H9 (cell line): ENCODE measurements around the gene PTPRK. TPM values are rescaled to one million over a fixed set of nuclear protein-coding genes. Genes with fewer than 3 reads are reported as not detected.

Experiments
- DNase-seq: peaks from one replicate; pipeline ENCODE4 v3.0.0-alpha.2; 2017
- H2AFZ ChIP-seq: one replicate; pipeline ENCODE4 v1.6.1; 2013; ENCODE audit warnings: mild to moderate bottlenecking, low read length, control low read depth, moderate library complexity
- H2AK5ac ChIP-seq: 2 replicates; pipeline ENCODE4 v1.6.1; 2013; ENCODE audit warnings: low read length, control low read depth, mixed read lengths; ENCODE audit not compliant: insufficient read length
- H2BK120ac ChIP-seq: one replicate; pipeline ENCODE4 v1.6.1; 2013; ENCODE audit warnings: low read depth, mild to moderate bottlenecking, low read length, control low read depth, inconsistent platforms; ENCODE audit not compliant: poor library complexity, severe bottlenecking
- H2BK12ac ChIP-seq: 2 replicates; pipeline ENCODE4 v1.6.1; 2013; ENCODE audit warnings: low read length, control low read depth, mixed read lengths, low read depth; ENCODE audit not compliant: insufficient read length
- H2BK15ac ChIP-seq: 2 replicates; pipeline ENCODE4 v1.6.1; 2013; ENCODE audit warnings: low read depth, low read length, control low read depth
- H2BK20ac ChIP-seq: one replicate; pipeline ENCODE4 v1.6.1; 2013; ENCODE audit warnings: low read depth, mild to moderate bottlenecking, low read length, control low read depth, inconsistent platforms; ENCODE audit not compliant: poor library complexity, severe bottlenecking
- H2BK5ac ChIP-seq: 2 replicates; pipeline ENCODE4 v1.6.1; 2013; ENCODE audit warnings: low read length, control low read depth, mixed read lengths; ENCODE audit not compliant: insufficient read length
- H3K14ac ChIP-seq: 2 replicates; pipeline ENCODE4 v1.6.1; 2013; ENCODE audit warnings: low read length, control low read depth; ENCODE audit not compliant: insufficient read depth
- H3K18ac ChIP-seq: 2 replicates; pipeline ENCODE4 v1.6.1; 2013; ENCODE audit warnings: low read depth, mild to moderate bottlenecking, mixed read lengths, low read length, control low read depth; ENCODE audit not compliant: insufficient read length
- H3K23ac ChIP-seq: 2 replicates; pipeline ENCODE4 v1.6.1; 2013; ENCODE audit warnings: low read length, control low read depth, mixed read lengths, low read depth; ENCODE audit not compliant: insufficient read length
- H3K23me2 ChIP-seq: 2 replicates; pipeline ENCODE4 v1.6.1; 2013; ENCODE audit warnings: low read depth, mild to moderate bottlenecking, mixed read lengths, low read length, control low read depth; ENCODE audit not compliant: insufficient read length, poor library complexity, severe bottlenecking
- H3K27ac ChIP-seq: 2 replicates; pipeline ENCODE4 v1.5.1; 2013; ENCODE audit warnings: low read length, control low read depth, mixed read lengths, low read depth; ENCODE audit not compliant: insufficient read length
- H3K27me3 ChIP-seq: 2 replicates; pipeline ENCODE4 v1.6.1; 2013; ENCODE audit warnings: low read length, control low read depth, inconsistent platforms; ENCODE audit not compliant: insufficient read depth
- H3K4ac ChIP-seq: 2 replicates; pipeline ENCODE4 v1.6.1; 2013; ENCODE audit warnings: low read depth, mild to moderate bottlenecking, control low read depth, inconsistent platforms, low read length, moderate library complexity
- H3K4me1 ChIP-seq: 2 replicates; pipeline ENCODE4 v1.6.1; 2013; ENCODE audit warnings: low read length, control low read depth, inconsistent platforms; ENCODE audit not compliant: insufficient read depth
- H3K4me2 ChIP-seq: 2 replicates; pipeline ENCODE4 v1.6.1; 2013; ENCODE audit warnings: low read length, control low read depth, mixed read lengths; ENCODE audit not compliant: insufficient read length, insufficient read depth
- H3K56ac ChIP-seq: 2 replicates; pipeline ENCODE4 v1.6.1; 2013; ENCODE audit warnings: low read depth, mild to moderate bottlenecking, mixed read lengths, low read length, control low read depth; ENCODE audit not compliant: insufficient read length
- H3K79me1 ChIP-seq: 2 replicates; pipeline ENCODE4 v1.6.1; 2013; ENCODE audit warnings: low read depth, mild to moderate bottlenecking, moderate library complexity, low read length, control low read depth, inconsistent platforms; ENCODE audit not compliant: insufficient read depth, poor library complexity, severe bottlenecking
- H3K79me2 ChIP-seq: 2 replicates; pipeline ENCODE4 v1.6.1; 2013; ENCODE audit warnings: low read length, control low read depth, inconsistent platforms; ENCODE audit not compliant: insufficient read depth
- H3K9ac ChIP-seq: 2 replicates; pipeline ENCODE4 v1.6.1; 2013; ENCODE audit warnings: low read length, control low read depth, mixed read lengths; ENCODE audit not compliant: insufficient read length; ENCODE audit errors: extremely low read depth
- H3K9me3 ChIP-seq: one replicate; pipeline ENCODE4 v1.6.1; 2013; ENCODE audit warnings: low read depth, low read length, inconsistent platforms; ENCODE audit not compliant: control insufficient read depth
- H3T11ph ChIP-seq: one replicate; pipeline ENCODE4 v1.6.1; 2013; ENCODE audit warnings: mild to moderate bottlenecking, low read length, control low read depth, inconsistent platforms
- H4K20me1 ChIP-seq: one replicate; pipeline ENCODE4 v1.6.1; 2013; ENCODE audit not compliant: control insufficient read depth, insufficient read length, insufficient read depth
- H4K5ac ChIP-seq: 2 replicates; pipeline ENCODE4 v1.6.1; 2013; ENCODE audit warnings: low read depth, mild to moderate bottlenecking, mixed read lengths, low read length, control low read depth; ENCODE audit not compliant: insufficient read length
- H4K8ac ChIP-seq: replicated peaks from 2 replicates; pipeline ENCODE4 v1.6.1; 2013; ENCODE audit warnings: low read length, control low read depth, mixed read lengths, low read depth; ENCODE audit not compliant: insufficient read length
- H4K91ac ChIP-seq: 2 replicates; pipeline ENCODE4 v1.6.1; 2013; ENCODE audit warnings: low read depth, mild to moderate bottlenecking, moderate library complexity, mixed read lengths, low read length, control low read depth; ENCODE audit not compliant: insufficient read length
- H3K27ac Mint-ChIP-seq, 3 experiments: 2 replicates in 2 of 3; 3 replicates in 1 of 3; pipeline ENCODE4 v1.8.0; 2020 to 2021; ENCODE audit warnings: mixed read lengths in 3 of 3, mild to moderate bottlenecking in 1 of 3, moderate library complexity in 1 of 3
- H3K27me3 Mint-ChIP-seq: 2 replicates; pipeline ENCODE4 v1.8.0; 2021; ENCODE audit warnings: low read depth, mild to moderate bottlenecking, moderate library complexity, mixed read lengths
- H3K36me3 Mint-ChIP-seq, 3 experiments: 2 replicates in 2 of 3; 3 replicates in 1 of 3; pipeline ENCODE4 v1.8.0; 2020 to 2021; ENCODE audit warnings: low read depth in 3 of 3, mixed read lengths in 3 of 3; ENCODE audit not compliant: insufficient read depth in 1 of 3
- H3K4me1 Mint-ChIP-seq, 2 experiments: 2 replicates each; pipeline ENCODE4 v1.8.0; 2020; ENCODE audit warnings: mixed read lengths in 2 of 2
- H3K4me3 Mint-ChIP-seq, 2 experiments: 2 replicates in 1 of 2; 3 replicates in 1 of 2; pipeline ENCODE4 v1.8.0; 2020 to 2021; ENCODE audit warnings: mild to moderate bottlenecking in 2 of 2, mixed read lengths in 2 of 2, moderate library complexity in 1 of 2
- H3K9me3 Mint-ChIP-seq, 2 experiments: 2 replicates in 1 of 2; 3 replicates in 1 of 2; pipeline ENCODE4 v1.8.0; 2020; ENCODE audit warnings: mild to moderate bottlenecking in 2 of 2, mixed read lengths in 2 of 2, moderate library complexity in 1 of 2
- WGBS: extraction: QIAGEN DNeasy Blood & Tissue Kit; methylation state at CpG from one replicate; pipeline ENCODE4 v1.1.7; 2013; ENCODE audit warnings: missing lambda C conversion rate, low lambda C conversion rate, mixed read lengths; ENCODE audit not compliant: insufficient read length; ENCODE audit errors: extremely low coverage; 5-methylcytosine and 5-hydroxymethylcytosine counted together
- total RNA-seq: library from RNA; stranded (reverse); gene quantifications from 2 replicates; pipeline ENCODE4 v1.2.1, GENCODE V29; 2021
- TF ChIP-seq, protein P1 (sequence below): fragments of 200-600 bp; sonication (generic); conservative IDR thresholded peaks from 3 replicates; pipeline ENCODE4 v1.8.0; 2021; ENCODE audit warnings: antibody characterized with exemption, mild to moderate bottlenecking

PTPRK gene
- total RNA-seq, 1 experiment from 2014 or later = 47.9 TPM

GRCh38 chr6:128064540-128064895 is 455.9 kb downstream of the PTPRK start:
- H3K56ac ChIP-seq = no peak overlapping the region
- no peak overlapping the region for H3K18ac ChIP-seq
- H3T11ph ChIP-seq = no peak overlapping the region
- no peak overlapping the region for H3K4me2 ChIP-seq
- Mint-ChIP-seq H3K4me3 (no peak overlapping the region), H3K36me3 (peaks cover 0 to 3% (median 0%) of the 10 kb centered on the region in 3 experiments; a peak in 1 of 7 replicates), H3K27me3 (no peaks in the 10 kb centered on the region), H3K9me3 (no peaks in the 10 kb centered on the region), H3K27ac (no peak overlapping the region), H3K4me1 (peaks cover 23 to 32% of the 10 kb centered on the region in 2 experiments)
- no peaks in the 10 kb centered on the region for H3K79me1 ChIP-seq
- H3K27ac ChIP-seq = no peak overlapping the region
- H2BK20ac ChIP-seq = no peak overlapping the region
- no peak overlapping the region for H2BK120ac ChIP-seq
- no peak overlapping the region for H2AFZ ChIP-seq
- no peak overlapping the region for H2AK5ac ChIP-seq
- H3K9me3 ChIP-seq = no peaks in the 10 kb centered on the region
- no peak for DNase-seq
- H3K27me3 ChIP-seq = no peaks in the 10 kb centered on the region
- H3K23ac ChIP-seq = no peak overlapping the region
- H3K4ac ChIP-seq = no peak overlapping the region
- no peak overlapping the region for H4K91ac ChIP-seq
- TF ChIP-seq, protein P1, sequence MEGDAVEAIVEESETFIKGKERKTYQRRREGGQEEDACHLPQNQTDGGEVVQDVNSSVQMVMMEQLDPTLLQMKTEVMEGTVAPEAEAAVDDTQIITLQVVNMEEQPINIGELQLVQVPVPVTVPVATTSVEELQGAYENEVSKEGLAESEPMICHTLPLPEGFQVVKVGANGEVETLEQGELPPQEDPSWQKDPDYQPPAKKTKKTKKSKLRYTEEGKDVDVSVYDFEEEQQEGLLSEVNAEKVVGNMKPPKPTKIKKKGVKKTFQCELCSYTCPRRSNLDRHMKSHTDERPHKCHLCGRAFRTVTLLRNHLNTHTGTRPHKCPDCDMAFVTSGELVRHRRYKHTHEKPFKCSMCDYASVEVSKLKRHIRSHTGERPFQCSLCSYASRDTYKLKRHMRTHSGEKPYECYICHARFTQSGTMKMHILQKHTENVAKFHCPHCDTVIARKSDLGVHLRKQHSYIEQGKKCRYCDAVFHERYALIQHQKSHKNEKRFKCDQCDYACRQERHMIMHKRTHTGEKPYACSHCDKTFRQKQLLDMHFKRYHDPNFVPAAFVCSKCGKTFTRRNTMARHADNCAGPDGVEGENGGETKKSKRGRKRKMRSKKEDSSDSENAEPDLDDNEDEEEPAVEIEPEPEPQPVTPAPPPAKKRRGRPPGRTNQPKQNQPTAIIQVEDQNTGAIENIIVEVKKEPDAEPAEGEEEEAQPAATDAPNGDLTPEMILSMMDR = no peak
- H2BK15ac ChIP-seq = no peak overlapping the region
- H3K9ac ChIP-seq = no peak overlapping the region
- H4K8ac ChIP-seq = no peak overlapping the region
- H4K5ac ChIP-seq = no peak overlapping the region
- H3K79me2 ChIP-seq = no peaks in the 10 kb centered on the region
- H2BK5ac ChIP-seq = no peak overlapping the region
- no peaks in the 10 kb centered on the region for H4K20me1 ChIP-seq
- no peaks in the 10 kb centered on the region for H3K23me2 ChIP-seq
- H3K4me1 ChIP-seq = no peaks in the 10 kb centered on the region; the same call in 1 of the 2 replicates
- no peak overlapping the region for H2BK12ac ChIP-seq
- WGBS = no CpG with 5 or more reads among the region's 2 CpGs
- no peak overlapping the region for H3K14ac ChIP-seq
